Endodermal cell (in vitro differentiated cells): Measurements from ENCODE around the gene NUAK2. TPM values are rescaled to one million over a fixed set of nuclear protein-coding genes. Genes with fewer than 3 reads are reported as not detected.

ENCODE experiments used
- DNase-seq: peaks from one replicate; pipeline ENCODE4 v3.0.0-alpha.2; 2017
- H3K27ac ChIP-seq: 2 replicates; pipeline ENCODE4 v1.5.1; 2013; ENCODE audit warnings: mild to moderate bottlenecking, low read depth, low read length, moderate library complexity
- H3K27me3 ChIP-seq: 2 replicates; pipeline ENCODE4 v1.6.1; 2013; ENCODE audit warnings: mild to moderate bottlenecking, low read length, moderate library complexity; ENCODE audit not compliant: insufficient read depth, control insufficient read depth, poor library complexity, severe bottlenecking
- H3K36me3 ChIP-seq: 2 replicates; pipeline ENCODE4 v1.7.0; 2013; ENCODE audit warnings: mild to moderate bottlenecking, low read length, moderate library complexity; ENCODE audit not compliant: control insufficient read depth, insufficient read depth
- H3K4me1 ChIP-seq: one replicate; pipeline ENCODE4 v1.7.0; 2013; ENCODE audit warnings: low read length; ENCODE audit not compliant: control insufficient read depth, insufficient read depth
- H3K4me3 ChIP-seq: 2 replicates; pipeline ENCODE4 v1.5.1; 2013; ENCODE audit warnings: mild to moderate bottlenecking, low read length, moderate library complexity
- H3K9ac ChIP-seq: 2 replicates; pipeline ENCODE4 v1.6.1; 2013; ENCODE audit warnings: mild to moderate bottlenecking, low read length, moderate library complexity; ENCODE audit not compliant: poor library complexity, severe bottlenecking; ENCODE audit errors: extremely low read depth
- H3K9me3 ChIP-seq: 2 replicates; pipeline ENCODE4 v1.6.1; 2013; ENCODE audit warnings: mild to moderate bottlenecking, low read length, moderate library complexity; ENCODE audit not compliant: control insufficient read depth
- H3K27ac Mint-ChIP-seq: 2 replicates; pipeline ENCODE4 v1.8.0; 2020; ENCODE audit warnings: mixed read lengths
- H3K27me3 Mint-ChIP-seq: 2 replicates; pipeline ENCODE4 v1.8.0; 2021; ENCODE audit warnings: mild to moderate bottlenecking, mixed read lengths; ENCODE audit not compliant: insufficient read depth
- H3K36me3 Mint-ChIP-seq: 2 replicates; pipeline ENCODE4 v1.8.0; 2020; ENCODE audit warnings: low read depth, mixed read lengths
- H3K4me1 Mint-ChIP-seq: 2 replicates; pipeline ENCODE4 v1.8.0; 2020; ENCODE audit warnings: mixed read lengths
- H3K4me3 Mint-ChIP-seq: 2 replicates; pipeline ENCODE4 v1.8.0; 2020; ENCODE audit warnings: mild to moderate bottlenecking, moderate library complexity, mixed read lengths
- H3K9me3 Mint-ChIP-seq: 2 replicates; pipeline ENCODE4 v1.8.0; 2020; ENCODE audit warnings: mild to moderate bottlenecking, mixed read lengths
- WGBS, 2 experiments: methylation state at CpG; one replicate each; pipeline versions ENCODE4 v1.1.5 to v1.1.7; 2013; ENCODE audit warnings: missing lambda C conversion rate in 2 of 2, mixed read lengths in 1 of 2; ENCODE audit not compliant: insufficient coverage in 1 of 2, insufficient read length in 1 of 2; 5-methylcytosine and 5-hydroxymethylcytosine counted together
- total RNA-seq, 2 donors: library from RNA; stranded (reverse); fragmentation: NEBNext Ultra II Directional in 1 of 2; extraction: Animal tissue kit (Norgen Biotek cat#: 25700) in 1 of 2; gene quantifications; 2 replicates in 1 of 2; 3 replicates in 1 of 2; pipeline ENCODE4 v1.2.1, GENCODE V29; 2021
- TF ChIP-seq, protein P1 (sequence below): fragments of 200-600 bp; sonication (generic); conservative IDR thresholded peaks from 2 replicates; pipeline ENCODE4 v1.5.0; 2021; ENCODE audit warnings: antibody characterized with exemption, mild to moderate bottlenecking

NUAK2 gene
- total RNA-seq, 2 donors from 2014 or later = 13.4 to 19.1 TPM

GRCh38 chr1:205270271-205270670 lies 51.3 kb downstream of the NUAK2 start:
- no peak overlapping the region for H3K27ac ChIP-seq
- no peaks in the 10 kb centered on the region for H3K9me3 ChIP-seq
- TF ChIP-seq, protein P1, sequence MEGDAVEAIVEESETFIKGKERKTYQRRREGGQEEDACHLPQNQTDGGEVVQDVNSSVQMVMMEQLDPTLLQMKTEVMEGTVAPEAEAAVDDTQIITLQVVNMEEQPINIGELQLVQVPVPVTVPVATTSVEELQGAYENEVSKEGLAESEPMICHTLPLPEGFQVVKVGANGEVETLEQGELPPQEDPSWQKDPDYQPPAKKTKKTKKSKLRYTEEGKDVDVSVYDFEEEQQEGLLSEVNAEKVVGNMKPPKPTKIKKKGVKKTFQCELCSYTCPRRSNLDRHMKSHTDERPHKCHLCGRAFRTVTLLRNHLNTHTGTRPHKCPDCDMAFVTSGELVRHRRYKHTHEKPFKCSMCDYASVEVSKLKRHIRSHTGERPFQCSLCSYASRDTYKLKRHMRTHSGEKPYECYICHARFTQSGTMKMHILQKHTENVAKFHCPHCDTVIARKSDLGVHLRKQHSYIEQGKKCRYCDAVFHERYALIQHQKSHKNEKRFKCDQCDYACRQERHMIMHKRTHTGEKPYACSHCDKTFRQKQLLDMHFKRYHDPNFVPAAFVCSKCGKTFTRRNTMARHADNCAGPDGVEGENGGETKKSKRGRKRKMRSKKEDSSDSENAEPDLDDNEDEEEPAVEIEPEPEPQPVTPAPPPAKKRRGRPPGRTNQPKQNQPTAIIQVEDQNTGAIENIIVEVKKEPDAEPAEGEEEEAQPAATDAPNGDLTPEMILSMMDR = no peak
- Mint-ChIP-seq H3K9me3 (no peaks in the 10 kb centered on the region), H3K27ac (no peak overlapping the region), H3K36me3 (no peaks in the 10 kb centered on the region), H3K4me3 (no peak overlapping the region), H3K4me1 (peaks cover 6% of the 10 kb centered on the region), H3K27me3 (no peaks in the 10 kb centered on the region)
- WGBS, 2 experiments = 90 to 92% methylated on average over 5 to 7 of the region's 7 CpGs
- H3K36me3 ChIP-seq = no peaks in the 10 kb centered on the region
- no peak overlapping the region for H3K9ac ChIP-seq
- H3K27me3 ChIP-seq = no peaks in the 10 kb centered on the region
- DNase-seq = no peak
- peaks cover 3% of the 10 kb centered on the region for H3K4me1 ChIP-seq
- H3K4me3 ChIP-seq = no peak overlapping the region

DNA sequence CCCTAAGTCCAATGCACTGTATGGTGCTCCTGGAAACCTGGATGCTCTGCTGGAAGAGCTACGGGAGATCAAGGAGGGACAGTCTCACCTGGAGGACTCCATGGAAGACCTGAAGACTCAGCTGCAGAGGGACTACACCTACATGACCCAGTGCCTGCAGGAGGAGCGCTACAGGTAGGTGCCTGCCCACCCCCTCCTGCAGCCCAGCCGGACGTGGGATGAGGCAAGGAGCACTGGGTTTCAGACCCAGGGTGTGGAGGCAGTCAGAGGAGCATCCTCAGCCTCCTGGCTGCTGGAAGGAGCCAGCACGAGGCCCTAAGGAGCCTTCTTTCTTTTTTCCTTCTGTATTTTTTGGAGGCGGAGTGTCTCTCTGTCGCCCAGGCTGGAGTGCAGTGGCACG lies 51.8 kb downstream of the NUAK2 start:
- H3K9me3 ChIP-seq = no peaks in the 10 kb centered on the region
- H3K4me1 ChIP-seq = peaks cover 3% of the 10 kb centered on the region
- H3K9ac ChIP-seq = no peak overlapping the region
- H3K9me3 Mint-ChIP-seq = no peaks in the 10 kb centered on the region
- peaks cover 4% of the 10 kb centered on the region for H3K4me1 Mint-ChIP-seq
- no peak overlapping the region for H3K4me3 Mint-ChIP-seq
- DNase-seq = no peak
- TF ChIP-seq, protein P1 = no peak
- H3K36me3 Mint-ChIP-seq = no peaks in the 10 kb centered on the region
- H3K4me3 ChIP-seq = no peak overlapping the region
- WGBS, 2 experiments = 95 to 96% methylated on average over 8 of the region's 8 CpGs
- H3K27me3 Mint-ChIP-seq = no peaks in the 10 kb centered on the region
- no peak overlapping the region for H3K27ac ChIP-seq
- H3K36me3 ChIP-seq = no peaks in the 10 kb centered on the region
- no peak overlapping the region for H3K27ac Mint-ChIP-seq
- H3K27me3 ChIP-seq = no peaks in the 10 kb centered on the region

DNA sequence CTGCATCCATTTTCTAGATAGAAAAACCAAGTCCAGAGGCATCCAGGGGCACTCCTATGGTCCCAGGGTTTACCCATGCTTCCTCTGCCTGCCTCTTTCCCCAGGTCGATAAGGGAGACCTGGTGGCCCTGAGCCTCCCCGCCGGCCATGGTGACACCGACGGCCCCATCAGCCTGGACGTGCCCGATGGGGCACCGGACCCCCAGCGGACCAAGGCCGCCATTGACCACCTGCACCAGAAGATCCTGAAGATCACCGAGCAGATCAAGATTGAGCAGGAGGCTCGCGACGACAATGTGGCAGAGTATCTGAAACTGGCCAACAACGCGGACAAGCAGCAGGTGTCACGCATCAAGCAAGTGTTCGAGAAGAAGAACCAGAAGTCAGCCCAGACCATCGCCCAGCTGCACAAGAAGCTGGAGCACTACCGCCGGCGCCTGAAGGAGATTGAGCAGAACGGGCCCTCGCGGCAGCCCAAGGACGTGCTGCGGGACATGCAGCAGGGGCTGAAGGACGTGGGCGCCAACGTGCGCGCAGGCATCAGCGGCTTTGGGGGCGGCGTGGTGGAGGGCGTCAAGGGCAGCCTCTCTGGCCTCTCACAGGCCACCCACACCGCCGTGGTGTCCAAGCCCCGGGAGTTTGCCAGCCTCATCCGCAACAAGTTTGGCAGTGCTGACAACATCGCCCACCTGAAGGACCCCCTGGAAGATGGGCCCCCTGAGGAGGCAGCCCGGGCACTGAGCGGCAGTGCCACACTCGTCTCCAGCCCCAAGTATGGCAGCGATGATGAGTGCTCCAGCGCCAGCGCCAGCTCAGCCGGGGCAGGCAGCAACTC lies 52.5 kb downstream of the NUAK2 start:
- no peak overlapping the region for H3K4me3 ChIP-seq
- no peak for DNase-seq
- no peak overlapping the region for H3K27ac ChIP-seq
- no peak overlapping the region for H3K9ac ChIP-seq
- 95 to 96% methylated on average over 42 to 48 of the region's 48 CpGs for WGBS, 2 experiments
- Mint-ChIP-seq H3K4me1 (peaks cover 2% of the 10 kb centered on the region), H3K36me3 (no peaks in the 10 kb centered on the region), H3K9me3 (no peaks in the 10 kb centered on the region), H3K27ac (no peak overlapping the region), H3K27me3 (no peaks in the 10 kb centered on the region), H3K4me3 (no peak overlapping the region)
- TF ChIP-seq, protein P1 = no peak
- no peaks in the 10 kb centered on the region for H3K4me1 ChIP-seq
- H3K27me3 ChIP-seq = no peaks in the 10 kb centered on the region
- H3K9me3 ChIP-seq = no peaks in the 10 kb centered on the region
- no peaks in the 10 kb centered on the region for H3K36me3 ChIP-seq
